ENCODE measurements around the gene CHIC1.
"Not testable (repeated sequence)": the region's sequence is repeated elsewhere in the genome, so short reads cannot be mapped to it uniquely, and the experiment has no call there.

CHIC1 gene

GRCh38 chrX:73562984-73563737 is at the start of gene CHIC1:
Gene CHIC1 (plus strand): TSS chrX:73563197. CDS start chrX:73563285, 88 bp downstream.
- DNase-seq, result peak; percentile 73 to 75

DNA sequence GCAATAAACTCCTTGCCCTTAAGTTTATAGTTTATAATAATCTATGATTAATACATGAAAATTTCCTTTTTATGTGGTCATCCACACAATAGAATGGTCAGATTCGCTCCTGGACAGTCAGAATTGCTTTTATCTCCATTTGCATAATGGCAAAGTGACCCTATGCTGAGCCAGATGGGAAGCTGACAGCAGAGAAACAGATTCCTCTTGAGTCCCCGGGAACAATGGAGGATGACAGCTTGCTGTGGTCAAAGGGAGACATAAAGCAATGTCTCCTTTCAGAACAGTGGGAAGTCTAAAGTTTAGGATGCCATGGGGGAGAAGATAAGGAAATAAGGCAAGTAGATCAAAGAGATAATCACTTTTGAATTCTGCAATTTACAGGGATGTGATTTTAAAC is 40.2 kb upstream of the CHIC1 start:
- not testable (repeated sequence) for DNase-seq

DNA sequence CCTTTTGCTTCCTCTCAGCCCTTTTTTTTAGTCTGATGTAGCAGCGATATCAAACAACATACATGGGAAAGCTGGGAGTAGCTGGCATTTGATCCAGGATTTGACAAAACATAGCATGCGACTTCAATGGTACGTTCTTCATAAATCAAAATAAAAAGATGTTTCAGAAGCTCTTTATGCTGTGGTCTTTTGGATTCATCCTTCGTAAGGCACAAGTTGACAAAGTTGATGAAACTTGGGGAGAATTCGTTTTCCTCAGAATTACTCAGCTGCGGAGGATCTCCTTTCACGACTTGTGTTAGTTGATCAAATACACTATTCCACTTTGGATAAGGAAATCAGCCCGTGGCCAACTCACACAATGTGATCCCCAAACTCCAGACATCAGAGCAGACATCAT is 38.1 kb upstream of the CHIC1 start:
- no peak for DNase-seq

GRCh38 chrX:73525928-73526690 is 36.9 kb upstream of the CHIC1 start:
- no peak for DNase-seq

DNA sequence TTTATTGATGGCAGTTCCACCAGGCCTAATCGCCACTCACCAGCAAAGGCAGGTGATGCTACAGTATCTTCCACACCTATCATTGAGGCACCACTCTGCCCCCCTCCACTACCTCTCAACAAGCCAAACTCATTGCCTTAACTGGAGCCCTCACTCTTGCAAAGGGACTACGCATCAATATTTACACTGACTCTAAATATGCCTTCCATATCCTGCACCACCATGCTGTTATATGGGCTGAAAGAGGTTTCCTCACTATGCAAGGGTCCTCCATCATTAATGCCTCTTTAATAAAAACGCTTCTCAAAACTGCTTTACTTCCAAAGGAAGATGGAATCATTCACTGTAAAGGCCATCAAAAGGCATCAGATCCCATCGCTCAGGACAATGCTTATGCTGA is 31.3 kb upstream of the CHIC1 start:
- not testable (repeated sequence) for DNase-seq

DNA sequence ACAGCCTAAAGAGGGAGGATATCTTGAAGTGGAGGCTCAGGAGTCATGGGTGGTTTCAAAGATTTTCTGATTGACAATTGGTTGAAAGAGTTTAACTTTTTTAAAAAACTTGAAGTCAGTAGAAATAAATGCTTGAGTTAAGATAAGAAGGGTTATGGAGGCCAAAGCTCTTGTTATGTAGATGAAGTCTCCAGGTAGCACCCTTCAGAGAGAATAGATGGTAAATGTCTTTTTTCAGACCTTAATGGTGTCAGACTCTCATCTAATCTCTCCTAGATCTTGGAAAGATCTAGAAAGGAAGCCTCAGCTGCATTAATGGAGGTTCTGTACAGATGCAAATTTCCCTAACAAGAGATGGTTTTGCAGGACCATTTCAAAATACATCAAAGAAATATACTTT is 6.8 kb upstream of the CHIC1 start:
- DNase-seq, result no peak

GRCh38 chrX:73561801-73562200 is 1.2 kb upstream of the CHIC1 start:
- no peak for DNase-seq

DNA sequence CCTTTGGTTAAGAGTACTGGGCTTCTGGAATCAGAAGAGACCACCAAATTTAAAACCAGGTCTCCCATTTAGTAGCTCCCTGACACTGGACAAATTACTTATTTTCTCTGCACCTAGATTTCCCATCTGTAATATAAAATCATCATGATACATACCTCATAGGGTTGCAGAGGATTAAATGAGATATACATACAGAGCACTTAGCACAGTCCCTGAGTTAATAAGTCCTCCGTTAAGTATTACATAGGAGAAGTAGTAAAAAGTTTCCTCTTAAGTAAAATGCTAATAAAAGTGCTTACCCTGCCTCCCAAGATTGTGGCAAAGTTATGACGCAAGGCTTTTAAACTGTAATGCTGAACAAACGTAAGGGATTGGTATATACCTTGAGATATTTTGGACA is 539 bp upstream of the CHIC1 start:
- DNase-seq, result no peak

DNA sequence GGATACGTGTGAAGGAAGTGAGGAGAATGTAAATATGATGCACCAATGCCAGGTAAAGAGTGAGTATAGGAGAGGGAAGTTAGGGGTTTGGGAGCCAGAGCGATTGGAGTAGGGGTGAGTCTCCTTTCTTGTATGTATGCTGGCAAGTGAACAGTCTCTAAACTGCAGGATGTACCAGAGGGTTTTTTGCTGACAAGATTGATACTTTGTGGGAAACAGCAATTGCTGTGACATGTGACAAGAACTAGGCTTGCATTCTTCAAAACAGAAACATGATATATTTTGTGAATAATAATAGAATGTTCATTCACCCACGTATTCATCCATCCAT is 706 bp downstream of the CHIC1 start:
- no peak for DNase-seq

GRCh38 chrX:73577361-73577760 is 14.4 kb downstream of the CHIC1 start:
- DNase-seq, result no peak

- DNase-seq, result no peak
Observed at GRCh38 chrX:73581002-73581628, 18.1 kb downstream of the CHIC1 start.

GRCh38 chrX:73597758-73598157 is 34.8 kb downstream of the CHIC1 start:
- DNase-seq, result not testable (repeated sequence)

DNA sequence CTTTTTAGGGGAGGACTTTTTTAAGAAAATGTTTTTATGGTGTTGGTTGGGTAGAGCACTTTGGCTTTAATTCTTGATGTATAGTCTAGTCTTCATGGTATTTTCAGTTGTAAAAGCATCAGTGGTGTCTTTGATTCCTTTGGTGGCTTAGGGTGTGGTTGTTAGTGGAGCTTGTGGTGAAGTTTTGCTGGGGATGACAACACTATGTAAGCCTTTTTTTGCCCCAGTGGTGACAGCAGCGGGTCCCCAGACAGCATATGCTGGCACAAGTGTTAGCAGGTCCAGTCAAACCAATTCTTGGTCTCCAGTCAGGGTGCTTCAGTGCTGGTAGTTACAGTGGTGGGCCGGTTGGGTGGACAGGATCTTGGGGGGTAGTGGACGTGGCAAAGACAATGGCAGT is 52.0 kb downstream of the CHIC1 start:
- no peak for DNase-seq

DNA sequence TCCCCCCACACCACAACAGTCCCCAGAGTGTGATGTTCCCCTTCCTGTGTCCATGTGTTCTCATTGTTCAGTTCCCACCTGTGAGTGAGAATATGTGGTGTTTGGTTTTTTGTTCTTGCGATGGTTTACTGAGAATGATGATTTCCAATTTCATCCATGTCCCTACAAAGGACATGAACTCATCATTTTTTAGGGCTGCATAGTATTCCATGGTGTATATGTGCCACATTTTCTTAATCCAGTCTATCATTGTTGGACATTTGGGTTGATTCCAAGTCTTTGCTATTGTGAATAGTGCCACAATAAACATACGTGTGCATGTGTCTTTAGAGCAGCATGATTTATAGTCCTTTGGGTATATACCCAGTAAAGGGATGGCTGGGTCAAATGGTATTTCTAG is 78.7 kb downstream of the CHIC1 start:
- DNase-seq, result not testable (repeated sequence)

GRCh38 chrX:73647212-73647611 is 84.2 kb downstream of the CHIC1 start:
- no peak for DNase-seq

GRCh38 chrX:73647632-73648322 is 84.8 kb downstream of the CHIC1 start:
- DNase-seq, result no peak

DNA sequence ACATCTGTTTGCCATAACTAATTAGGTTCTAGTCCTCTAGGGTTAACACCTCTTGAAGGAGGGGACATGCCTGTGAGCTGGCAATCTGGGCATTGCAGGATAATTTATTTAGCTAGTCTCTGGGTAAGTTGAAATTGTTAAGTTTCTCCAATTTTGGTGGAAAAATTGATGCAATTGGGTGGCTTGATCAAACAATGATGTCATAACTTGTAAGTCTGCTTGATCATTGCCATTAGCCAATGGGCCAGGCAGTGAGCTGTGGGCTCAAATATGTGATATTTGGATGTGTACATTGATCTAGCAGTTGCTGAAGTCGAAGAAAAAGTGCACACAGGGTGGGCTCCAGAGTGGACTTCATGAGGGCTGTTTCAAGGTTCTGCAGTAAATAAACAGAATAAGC is 98.3 kb downstream of the CHIC1 start:
- DNase-seq, result not testable (repeated sequence)

DNA sequence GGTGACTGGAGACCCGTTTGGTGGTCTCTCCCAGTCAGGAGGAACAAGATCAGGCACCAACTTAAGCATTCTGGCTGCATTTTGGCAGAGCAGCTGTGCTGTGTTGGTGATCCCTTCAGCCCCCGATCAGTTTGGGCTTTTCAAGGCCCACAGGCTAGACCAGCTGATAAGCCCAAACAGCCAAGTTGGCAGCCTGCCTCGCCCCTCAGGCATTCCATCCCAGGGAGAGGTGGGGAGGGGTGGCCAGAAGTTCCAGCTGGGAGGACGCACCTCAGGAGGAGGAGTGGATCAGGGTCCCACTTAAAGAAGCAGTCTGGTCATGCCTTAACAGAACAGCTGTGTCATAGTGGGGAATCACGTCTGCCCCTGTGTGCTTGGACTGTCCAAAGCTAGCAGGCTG is 105.8 kb downstream of the CHIC1 start:
- DNase-seq, result no peak

DNA sequence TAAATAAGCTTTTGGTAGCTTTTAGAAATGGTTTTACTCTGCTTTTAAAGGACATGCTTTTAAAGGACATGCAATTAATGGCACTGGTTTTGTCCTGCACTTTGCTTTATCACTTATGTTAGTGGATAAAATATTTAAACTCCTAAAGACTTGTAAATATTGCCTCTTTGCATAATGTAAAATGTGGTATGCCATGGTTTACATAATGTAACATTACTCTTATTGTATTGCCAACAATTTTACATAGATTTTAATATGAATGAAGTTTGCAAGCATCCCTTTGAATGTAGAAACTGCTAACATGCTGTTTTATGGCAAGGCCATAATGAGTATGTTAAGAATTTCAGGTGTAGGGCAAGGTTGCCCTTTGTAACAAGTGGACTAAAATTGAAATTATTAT is 118.4 kb downstream of the CHIC1 start:
- no peak for DNase-seq

DNA sequence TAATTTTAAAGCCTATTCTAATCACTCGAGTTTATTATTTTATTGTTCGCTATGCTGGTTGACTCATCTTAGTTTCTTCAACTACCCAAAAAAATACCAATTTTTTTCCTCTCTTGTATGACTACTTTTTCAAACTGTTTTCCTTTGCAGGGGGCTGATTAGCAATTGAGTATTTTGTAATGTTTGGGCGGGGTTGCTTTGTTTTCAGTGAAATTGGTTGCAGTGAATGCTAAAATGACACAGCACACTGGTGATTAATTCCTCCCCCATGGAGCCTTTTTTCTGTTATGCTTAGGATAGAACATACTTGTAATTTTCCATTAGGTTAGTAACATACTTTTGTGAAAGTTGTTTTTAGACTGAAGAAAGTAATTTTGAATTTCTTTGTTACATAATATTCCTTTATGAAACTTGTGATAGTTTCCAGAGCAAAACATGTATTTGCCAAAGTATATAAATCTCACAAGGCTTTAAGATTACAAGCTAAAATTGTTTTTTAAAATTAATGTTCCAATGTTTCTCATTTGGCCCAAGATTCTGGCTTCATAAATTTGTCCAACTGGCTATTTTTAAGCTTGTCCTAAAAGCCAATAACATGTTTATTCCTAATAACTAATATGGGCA is 120.4 kb downstream of the CHIC1 start:
- DNase-seq, result no peak

DNA sequence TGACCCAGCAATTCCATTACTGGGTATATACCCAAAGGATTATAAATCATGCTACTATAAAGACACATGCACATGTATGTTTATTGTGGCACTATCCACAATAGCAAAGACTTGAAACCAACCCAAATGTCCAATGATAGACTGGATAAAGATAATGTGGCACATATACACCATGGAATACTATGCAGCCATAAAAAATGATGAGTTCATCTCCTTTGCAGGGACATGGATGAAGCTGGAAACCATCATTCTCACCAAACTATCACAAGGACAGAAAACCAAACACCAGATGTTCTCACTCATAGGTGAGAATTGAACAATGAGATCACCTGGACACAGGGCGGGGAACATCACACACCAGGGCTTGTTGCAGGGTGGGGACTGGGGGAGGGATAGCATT is 144.0 kb downstream of the CHIC1 start:
- not testable (repeated sequence) for DNase-seq

- DNase-seq, result no peak
Observed at GRCh38 chrX:73728602-73729001, 165.6 kb downstream of the CHIC1 start.
